DOHH2 (cell line): ENCODE measurements around the gene TTC22.

Source experiments
- H3F3A ChIP-seq: fragments of 200-600 bp; sonication (generic), shearing (Covaris generic); 2 replicates; pipeline ENCODE4 v1.6.0; 2016; ENCODE audit warnings: antibody characterized with exemption, mild to moderate bottlenecking; ENCODE audit not compliant: control insufficient read depth, insufficient read depth
- H3K27ac ChIP-seq: fragments of 200-600 bp; sonication (generic); 2 replicates; pipeline ENCODE4 v1.5.1; 2014; ENCODE audit warnings: low read depth, mild to moderate bottlenecking, low read length, moderate library complexity
- H3K27me3 ChIP-seq: fragments of 200-600 bp; sonication (generic); 2 replicates; pipeline ENCODE4 v1.6.1; 2014; ENCODE audit warnings: mild to moderate bottlenecking, low read length, mixed read lengths; ENCODE audit not compliant: control insufficient read depth
- H3K36me3 ChIP-seq: fragments of 200-600 bp; sonication (generic); 2 replicates; pipeline ENCODE4 v1.6.1; 2014; ENCODE audit warnings: mild to moderate bottlenecking, low read length, moderate library complexity, mixed read lengths; ENCODE audit not compliant: control insufficient read depth
- H3K4me1 ChIP-seq: fragments of 200-600 bp; sonication (generic); 2 replicates; pipeline ENCODE4 v1.6.1; 2014; ENCODE audit warnings: mild to moderate bottlenecking, low read length, mixed read lengths; ENCODE audit not compliant: control insufficient read depth
- H3K4me2 ChIP-seq: fragments of 200-600 bp; sonication (generic); 2 replicates; pipeline ENCODE4 v1.6.0; 2014; ENCODE audit warnings: mild to moderate bottlenecking, low read length, moderate library complexity
- H3K4me3 ChIP-seq: fragments of 200-600 bp; sonication (generic); 2 replicates; pipeline ENCODE4 v1.5.1; 2014; ENCODE audit warnings: mild to moderate bottlenecking, low read length, mixed read lengths
- H3K79me2 ChIP-seq: fragments of 200-600 bp; sonication (generic); 2 replicates; pipeline ENCODE4 v1.6.1; 2014; ENCODE audit warnings: mild to moderate bottlenecking, low read length, mixed read lengths; ENCODE audit not compliant: control insufficient read depth
- H3K9me2 ChIP-seq: fragments of 200-600 bp; sonication (generic); replicated peaks from 2 replicates; pipeline ENCODE4 v1.6.1; 2014; ENCODE audit warnings: mild to moderate bottlenecking, low read length, mixed read lengths; ENCODE audit not compliant: control insufficient read depth
- H3K9me3 ChIP-seq: fragments of 200-600 bp; sonication (generic); 2 replicates; pipeline ENCODE4 v1.6.1; 2014; ENCODE audit warnings: antibody characterized with exemption, low read length, mixed read lengths; ENCODE audit not compliant: control insufficient read depth, insufficient read depth
- H4K20me1 ChIP-seq: fragments of 200-600 bp; sonication (generic); 2 replicates; pipeline ENCODE4 v1.6.0; 2014; ENCODE audit warnings: low read depth, mild to moderate bottlenecking, antibody characterized with exemption, low read length, moderate library complexity; ENCODE audit not compliant: control insufficient read depth, insufficient read depth
- CTCF ChIP-seq: fragments of 200-600 bp; sonication (generic); IDR thresholded peaks from one replicate; pipeline ENCODE4 v1.5.1; 2014; ENCODE audit warnings: antibody characterized with exemption, mild to moderate bottlenecking, low read depth, low read length; ENCODE audit not compliant: poor library complexity, severe bottlenecking
- EZH2phosphoT487 ChIP-seq: fragments of 200-600 bp; sonication (generic); IDR thresholded peaks from 2 replicates; pipeline ENCODE4 v1.6.1; 2017; ENCODE audit warnings: borderline replicate concordance, mild to moderate bottlenecking, antibody characterized with exemption, low read length, moderate library complexity, mixed read lengths

The TTC22 gene

GRCh38 chr1:54811066-54811465 is 9.9 kb upstream of the TTC22 start:
- no peaks in the 10 kb centered on the region for H3K4me1 ChIP-seq
- H3K27ac ChIP-seq = no peak overlapping the region
- no peaks in the 10 kb centered on the region for H3K9me3 ChIP-seq
- no peaks in the 10 kb centered on the region for H3F3A ChIP-seq
- no peak for TF ChIP-seq EZH2phosphoT487
- TF ChIP-seq CTCF = no peak
- H4K20me1 ChIP-seq = no peaks in the 10 kb centered on the region
- no peaks in the 10 kb centered on the region for H3K79me2 ChIP-seq
- peaks cover 17% of the 10 kb centered on the region for H3K27me3 ChIP-seq
- no peak overlapping the region for H3K4me3 ChIP-seq
- no peaks in the 10 kb centered on the region for H3K36me3 ChIP-seq
- no peak overlapping the region for H3K4me2 ChIP-seq
- H3K9me2 ChIP-seq = no peaks in the 10 kb centered on the region

DNA sequence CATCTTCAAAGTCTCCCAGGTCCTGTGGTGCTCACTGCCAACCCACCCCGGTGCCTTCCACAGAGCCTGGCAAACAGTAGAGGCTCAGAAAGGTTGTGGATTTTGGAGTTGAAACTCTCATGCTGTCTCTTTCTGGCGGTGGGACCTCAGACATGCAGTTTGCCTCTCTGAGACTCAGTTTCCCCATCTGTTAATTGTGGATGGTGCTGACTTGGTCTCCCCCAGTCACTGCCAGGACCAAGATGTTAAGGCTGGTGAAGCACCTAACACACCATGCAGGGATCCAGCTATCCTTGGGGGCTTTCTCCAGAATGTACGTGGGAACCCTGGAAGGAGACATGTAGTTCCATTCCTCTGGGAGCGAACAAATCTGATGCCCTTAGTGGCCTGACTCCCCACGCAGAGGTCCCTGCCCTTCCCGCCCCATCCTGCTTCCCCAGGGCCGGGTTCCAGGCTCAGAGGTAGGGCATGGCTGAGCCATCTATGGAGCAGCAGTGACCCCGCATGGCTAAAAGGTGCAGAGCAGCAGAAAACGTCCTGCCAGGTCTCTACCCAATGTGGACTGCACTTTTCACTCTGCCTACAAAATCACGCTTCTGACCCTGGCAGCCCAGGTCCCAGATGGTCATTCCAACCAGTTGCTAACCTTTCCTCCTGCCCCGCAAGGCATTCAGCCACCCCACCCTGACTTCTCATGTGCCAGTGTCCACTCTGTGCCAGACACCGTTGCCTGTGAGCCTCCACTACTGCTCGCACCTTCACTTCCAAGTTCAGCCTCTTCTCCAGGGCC is 9.2 kb upstream of the TTC22 start:
- no peaks in the 10 kb centered on the region for H3K36me3 ChIP-seq
- H3K4me1 ChIP-seq = no peaks in the 10 kb centered on the region
- no peaks in the 10 kb centered on the region for H4K20me1 ChIP-seq
- no peaks in the 10 kb centered on the region for H3K9me3 ChIP-seq
- H3F3A ChIP-seq = no peaks in the 10 kb centered on the region
- no peak overlapping the region for H3K4me3 ChIP-seq
- no peaks in the 10 kb centered on the region for H3K9me2 ChIP-seq
- peaks cover 17% of the 10 kb centered on the region for H3K27me3 ChIP-seq
- H3K27ac ChIP-seq = no peak overlapping the region
- no peaks in the 10 kb centered on the region for H3K79me2 ChIP-seq
- no peak for TF ChIP-seq EZH2phosphoT487
- TF ChIP-seq CTCF = peak; percentile 85
- H3K4me2 ChIP-seq = no peak overlapping the region

DNA sequence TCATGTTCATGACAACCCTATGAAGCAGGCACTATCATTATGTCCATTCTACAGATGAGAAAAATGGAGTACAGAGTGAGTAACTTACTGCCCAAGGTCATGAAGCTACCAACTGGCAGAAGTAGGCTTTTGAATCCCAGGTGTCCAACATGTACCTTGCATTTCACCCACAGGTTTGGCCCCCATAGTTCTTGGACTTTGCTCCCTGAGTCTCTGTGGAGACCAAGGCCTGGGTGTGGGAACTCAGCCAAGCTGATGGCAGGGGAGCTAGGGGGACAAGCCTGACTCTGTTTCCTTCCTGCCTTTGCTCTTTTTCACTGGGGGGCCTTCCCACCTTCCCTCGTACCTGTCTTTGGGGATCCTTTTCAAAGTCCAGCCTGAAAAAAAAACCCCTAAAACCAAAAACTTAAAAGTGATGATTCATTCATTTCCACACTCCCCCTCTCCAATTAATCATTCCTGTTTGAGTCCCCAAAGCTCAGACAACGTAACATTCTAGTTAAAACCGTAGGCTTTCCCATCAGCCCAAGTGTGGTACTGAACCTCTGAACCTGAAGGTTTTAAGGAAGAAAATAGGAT is 8.5 kb upstream of the TTC22 start:
- Histone ChIP-seq H3K4me2 (no peak overlapping the region), H3K36me3 (no peaks in the 10 kb centered on the region), H3K4me3 (no peak overlapping the region), H3K9me3 (no peaks in the 10 kb centered on the region), H4K20me1 (no peaks in the 10 kb centered on the region), H3K9me2 (no peaks in the 10 kb centered on the region), H3K27ac (no peak overlapping the region), H3K27me3 (peaks cover 17% of the 10 kb centered on the region), H3F3A (no peaks in the 10 kb centered on the region), H3K79me2 (no peaks in the 10 kb centered on the region), H3K4me1 (no peaks in the 10 kb centered on the region)
- TF ChIP-seq EZH2phosphoT487 (no peak), CTCF (no peak)
